Liver (tissue), 3 donors: Measurements from ENCODE around the gene ZDHHC5.

ENCODE experiments used
- CTCF ChIP-seq: fragments of 150-350 bp; IDR thresholded peaks from 2 replicates; pipeline ENCODE4 v1.5.1; 2017; ENCODE audit warnings: improper control_type of control experiment, low read depth, low read length; ENCODE audit not compliant: missing input control
- FOXA1 ChIP-seq: IDR thresholded peaks from 2 replicates; pipeline ENCODE4 v1.6.1; 2016; ENCODE audit warnings: antibody characterized with exemption
- GABPA ChIP-seq, 2 donors: IDR thresholded peaks in 1 of 2; conservative IDR thresholded peaks in 1 of 2; 2 replicates each; pipeline ENCODE4 v1.6.1; 2016; ENCODE audit warnings: antibody characterized with exemption in 2 of 2, mild to moderate bottlenecking in 1 of 2, moderate library complexity in 1 of 2
- JUND ChIP-seq, 2 donors: IDR thresholded peaks; 2 replicates each; pipeline ENCODE4 v1.6.1; 2016; ENCODE audit warnings: antibody characterized with exemption in 2 of 2
- MAX ChIP-seq: IDR thresholded peaks from 2 replicates; pipeline ENCODE4 v1.6.1; 2016; ENCODE audit warnings: antibody characterized with exemption
- RAD21 ChIP-seq, 2 donors: IDR thresholded peaks; 2 replicates each; pipeline ENCODE4 v1.6.1; 2016; ENCODE audit warnings: antibody characterized with exemption in 2 of 2, mild to moderate bottlenecking in 2 of 2
- SP1 ChIP-seq: IDR thresholded peaks from 2 replicates; pipeline ENCODE4 v1.6.1; 2018; ENCODE audit warnings: antibody characterized with exemption, mild to moderate bottlenecking
- TAF1 ChIP-seq: conservative IDR thresholded peaks from 2 replicates; pipeline ENCODE4 v1.6.1; 2016; ENCODE audit warnings: antibody characterized with exemption, mild to moderate bottlenecking
- YY1 ChIP-seq: IDR thresholded peaks from 2 replicates; pipeline ENCODE4 v1.6.1; 2016; ENCODE audit warnings: antibody characterized with exemption, mild to moderate bottlenecking
- TF ChIP-seq, protein P1 (sequence below): IDR thresholded peaks from 2 replicates; pipeline ENCODE4 v1.6.1; 2016; ENCODE audit warnings: antibody characterized with exemption, mild to moderate bottlenecking
- donor health status: healthy.
- donor health status: healthy.

DNA sequence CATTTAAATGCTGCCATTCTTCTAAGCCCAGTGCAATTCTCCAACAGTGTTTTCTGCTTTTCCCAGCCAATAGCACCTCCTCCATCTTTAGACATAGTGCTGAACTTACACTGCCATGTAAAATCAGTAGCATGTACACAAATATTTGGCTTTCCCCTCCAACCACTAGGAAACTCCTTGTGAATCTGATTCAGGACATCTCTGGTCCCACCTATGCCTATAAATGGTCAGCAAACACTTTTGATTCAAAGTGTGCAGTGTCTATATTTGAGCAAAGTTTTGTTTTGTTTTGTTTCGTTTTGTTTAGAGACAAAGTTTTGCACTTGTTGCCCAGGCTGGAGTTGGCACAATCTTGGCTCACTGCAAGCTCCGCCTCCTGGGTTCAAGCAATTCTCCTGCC lies 43.0 kb upstream of the ZDHHC5 start:
- TF ChIP-seq TAF1 (no peak), YY1 (no peak), CTCF (no peak), GABPA (IDR thresholded peaks at IDR 0.05 in 1 of 2, conservative IDR thresholded peaks at IDR 0.05 in 1 of 2) (no peak), SP1 (no peak), MAX (no peak), FOXA1 (no peak), RAD21 (IDR thresholded peaks at IDR 0.05) (no peak), JUND (IDR thresholded peaks at IDR 0.05) (no peak)
- TF ChIP-seq, protein P1, sequence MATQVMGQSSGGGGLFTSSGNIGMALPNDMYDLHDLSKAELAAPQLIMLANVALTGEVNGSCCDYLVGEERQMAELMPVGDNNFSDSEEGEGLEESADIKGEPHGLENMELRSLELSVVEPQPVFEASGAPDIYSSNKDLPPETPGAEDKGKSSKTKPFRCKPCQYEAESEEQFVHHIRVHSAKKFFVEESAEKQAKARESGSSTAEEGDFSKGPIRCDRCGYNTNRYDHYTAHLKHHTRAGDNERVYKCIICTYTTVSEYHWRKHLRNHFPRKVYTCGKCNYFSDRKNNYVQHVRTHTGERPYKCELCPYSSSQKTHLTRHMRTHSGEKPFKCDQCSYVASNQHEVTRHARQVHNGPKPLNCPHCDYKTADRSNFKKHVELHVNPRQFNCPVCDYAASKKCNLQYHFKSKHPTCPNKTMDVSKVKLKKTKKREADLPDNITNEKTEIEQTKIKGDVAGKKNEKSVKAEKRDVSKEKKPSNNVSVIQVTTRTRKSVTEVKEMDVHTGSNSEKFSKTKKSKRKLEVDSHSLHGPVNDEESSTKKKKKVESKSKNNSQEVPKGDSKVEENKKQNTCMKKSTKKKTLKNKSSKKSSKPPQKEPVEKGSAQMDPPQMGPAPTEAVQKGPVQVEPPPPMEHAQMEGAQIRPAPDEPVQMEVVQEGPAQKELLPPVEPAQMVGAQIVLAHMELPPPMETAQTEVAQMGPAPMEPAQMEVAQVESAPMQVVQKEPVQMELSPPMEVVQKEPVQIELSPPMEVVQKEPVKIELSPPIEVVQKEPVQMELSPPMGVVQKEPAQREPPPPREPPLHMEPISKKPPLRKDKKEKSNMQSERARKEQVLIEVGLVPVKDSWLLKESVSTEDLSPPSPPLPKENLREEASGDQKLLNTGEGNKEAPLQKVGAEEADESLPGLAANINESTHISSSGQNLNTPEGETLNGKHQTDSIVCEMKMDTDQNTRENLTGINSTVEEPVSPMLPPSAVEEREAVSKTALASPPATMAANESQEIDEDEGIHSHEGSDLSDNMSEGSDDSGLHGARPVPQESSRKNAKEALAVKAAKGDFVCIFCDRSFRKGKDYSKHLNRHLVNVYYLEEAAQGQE, result no peak
